COR-L47 (cell line): ENCODE data around the gene HSFX1.
A peak's percentile ranks its signal among the peaks of the same experiment; 100 is the strongest.

Source experiments
- DNase-seq: peaks from one replicate; lab custom pipeline; 2025; lab: John Stamatoyannopoulos, UW

Gene HSFX1

GRCh38 chrX:149804102-149804501 lies 30.2 kb downstream of the HSFX1 start:
- DNase-seq = no peak

GRCh38 chrX:149807747-149808458 lies 34.0 kb downstream of the HSFX1 start:
- DNase-seq = no peak

- DNase-seq = no peak
Measured at GRCh38 chrX:149818652-149819051, 44.8 kb downstream of the HSFX1 start.

DNA sequence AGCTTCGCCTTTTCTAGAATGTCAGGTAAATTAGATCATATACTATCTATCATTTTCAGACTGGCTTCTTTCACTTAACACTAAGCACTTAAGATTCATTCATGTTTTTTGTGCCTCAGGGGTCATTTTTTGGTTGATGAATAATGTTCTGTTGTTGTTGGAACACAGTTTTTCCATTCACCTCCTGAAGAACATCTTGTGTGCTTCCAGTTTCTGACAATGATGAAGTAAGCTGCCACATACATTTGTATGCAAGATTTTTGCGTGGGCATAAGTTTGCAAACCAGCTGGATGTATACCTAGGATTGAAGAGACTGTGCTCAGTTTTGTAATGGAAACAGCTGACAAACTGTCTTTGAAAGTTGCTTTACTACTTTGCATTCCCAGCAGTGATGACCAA lies 45.5 kb downstream of the HSFX1 start:
- DNase-seq = no peak

DNA sequence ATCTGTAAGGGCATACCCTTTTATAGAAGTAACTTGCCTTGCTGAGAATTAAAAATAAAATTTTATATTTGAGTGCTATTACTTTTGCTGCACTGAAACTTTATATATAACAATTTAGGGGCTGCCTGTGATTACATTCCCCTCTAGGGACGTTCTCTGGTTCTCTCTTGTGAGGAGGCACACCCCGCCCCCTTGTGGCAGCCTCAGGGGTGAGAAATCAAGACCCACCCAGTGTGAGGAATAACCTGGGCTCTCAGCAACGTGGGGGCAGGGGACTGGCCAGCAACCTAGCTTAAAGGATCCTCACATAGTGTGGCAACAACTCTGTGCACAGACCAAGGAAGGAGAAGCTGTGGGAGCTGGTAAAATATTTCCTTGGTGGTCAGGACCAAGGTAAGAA lies 51.6 kb downstream of the HSFX1 start:
- peak; percentile 9 for DNase-seq
